Measurements from ENCODE around the gene KLK11.
"Not testable (repeated sequence)": the region's sequence is repeated elsewhere in the genome, so short reads cannot be mapped to it uniquely, and the experiment has no call there.

Gene KLK11

GRCh38 chr19:50994129-50994528 lies 32.3 kb downstream of the KLK11 start:
- H3K9me3 ChIP-seq (ENCODE audit: control insufficient read depth, low read length), result no peaks in the 10 kb centered on the region
- H3K36me3 ChIP-seq (ENCODE audit: control insufficient read depth, insufficient read depth, low read length), result no peaks in the 10 kb centered on the region
- H3K27ac ChIP-seq (ENCODE audit: insufficient read depth, low read length, poor library complexity, severe bottlenecking), result no peak overlapping the region
- H3K4me3 ChIP-seq (ENCODE audit: insufficient read depth, low read depth, low read length, poor library complexity, severe bottlenecking), result no peak overlapping the region
- no peak for DNase-seq
- H3K27me3 ChIP-seq (replicated peaks; ENCODE audit: control insufficient read depth, insufficient read depth, low read length, poor library complexity, severe bottlenecking), result no peaks in the 10 kb centered on the region
- H3K4me1 ChIP-seq (ENCODE audit: control insufficient read depth, insufficient read depth, low read length, poor library complexity, severe bottlenecking), result no peaks in the 10 kb centered on the region

DNA sequence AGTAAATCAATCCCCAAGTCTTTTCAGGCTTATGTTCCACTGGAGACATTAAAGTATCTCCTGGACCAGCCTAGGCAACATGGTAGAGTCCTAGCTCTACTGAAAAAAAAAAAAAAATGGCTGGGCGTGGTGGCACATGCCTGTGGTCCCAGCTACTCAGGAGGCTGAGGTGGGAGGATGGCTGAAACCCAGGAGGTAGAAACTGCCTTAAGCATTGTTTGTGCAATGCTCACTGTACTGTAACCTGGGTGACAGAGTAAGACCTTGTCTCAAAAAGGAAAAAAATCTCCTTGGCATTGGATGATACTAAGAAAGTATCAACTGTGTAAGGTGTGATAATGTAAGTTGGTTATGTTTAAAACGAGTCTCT lies 33.8 kb downstream of the KLK11 start:
- Histone ChIP-seq H3K36me3 (ENCODE audit: control insufficient read depth, insufficient read depth, low read length) (no peaks in the 10 kb centered on the region), H3K27ac (ENCODE audit: insufficient read depth, low read length, poor library complexity, severe bottlenecking) (no peak overlapping the region), H3K27me3 (replicated peaks; ENCODE audit: control insufficient read depth, insufficient read depth, low read length, poor library complexity, severe bottlenecking) (no peaks in the 10 kb centered on the region), H3K4me3 (ENCODE audit: insufficient read depth, low read depth, low read length, poor library complexity, severe bottlenecking) (no peak overlapping the region), H3K4me1 (ENCODE audit: control insufficient read depth, insufficient read depth, low read length, poor library complexity, severe bottlenecking) (no peaks in the 10 kb centered on the region), H3K9me3 (ENCODE audit: control insufficient read depth, low read length) (no peaks in the 10 kb centered on the region)
- no peak for DNase-seq

DNA sequence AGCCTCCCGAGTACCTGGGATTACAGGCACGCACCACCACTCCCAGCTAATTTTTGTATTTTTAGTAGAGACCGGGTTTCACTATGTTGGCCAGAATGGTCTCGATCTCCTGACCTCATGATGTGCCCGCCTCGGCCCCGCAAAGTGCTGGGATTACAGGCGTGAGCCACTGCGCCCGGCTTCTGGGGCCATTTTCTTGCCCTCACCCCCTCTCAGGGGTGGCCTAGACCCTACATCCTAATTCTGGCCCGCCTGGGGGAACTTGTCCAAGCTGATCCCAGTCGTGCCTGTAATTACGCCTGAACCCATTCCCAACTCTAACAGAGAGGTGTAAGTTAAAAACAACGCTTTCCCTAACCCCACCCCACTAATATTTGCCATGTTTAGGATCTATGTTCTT lies 42.0 kb downstream of the KLK11 start:
- H3K36me3 ChIP-seq (ENCODE audit: control insufficient read depth, insufficient read depth, low read length); H3K4me1 ChIP-seq (ENCODE audit: control insufficient read depth, insufficient read depth, low read length, poor library complexity, severe bottlenecking); DNase-seq; H3K27ac ChIP-seq (ENCODE audit: insufficient read depth, low read length, poor library complexity, severe bottlenecking); H3K27me3 ChIP-seq (replicated peaks; ENCODE audit: control insufficient read depth, insufficient read depth, low read length, poor library complexity, severe bottlenecking); H3K4me3 ChIP-seq (ENCODE audit: insufficient read depth, low read depth, low read length, poor library complexity, severe bottlenecking); H3K9me3 ChIP-seq (ENCODE audit: control insufficient read depth, low read length): not testable (repeated sequence)

GRCh38 chr19:50983625-50984292 lies 42.7 kb downstream of the KLK11 start, which contains the start of gene KLK7:
Gene KLK7, minus strand, starts transcription at chr19:50983917. Its CDS starts 1,518 bp downstream, at chr19:50982399.
- Histone ChIP-seq H3K27me3 (replicated peaks; ENCODE audit: control insufficient read depth, insufficient read depth, low read length, poor library complexity, severe bottlenecking) (peaks cover 4% of the 10 kb centered on the region), H3K27ac (ENCODE audit: insufficient read depth, low read length, poor library complexity, severe bottlenecking) (no peak within 1 kb of the TSS), H3K9me3 (ENCODE audit: control insufficient read depth, low read length) (no peaks in the 10 kb centered on the region), H3K36me3 (ENCODE audit: control insufficient read depth, insufficient read depth, low read length) (no peaks in the 10 kb centered on the region), H3K4me3 (ENCODE audit: insufficient read depth, low read depth, low read length, poor library complexity, severe bottlenecking) (no peak within 1 kb of the TSS), H3K4me1 (ENCODE audit: control insufficient read depth, insufficient read depth, low read length, poor library complexity, severe bottlenecking) (no peaks in the 10 kb centered on the region)
- DNase-seq, result no peak

DNA sequence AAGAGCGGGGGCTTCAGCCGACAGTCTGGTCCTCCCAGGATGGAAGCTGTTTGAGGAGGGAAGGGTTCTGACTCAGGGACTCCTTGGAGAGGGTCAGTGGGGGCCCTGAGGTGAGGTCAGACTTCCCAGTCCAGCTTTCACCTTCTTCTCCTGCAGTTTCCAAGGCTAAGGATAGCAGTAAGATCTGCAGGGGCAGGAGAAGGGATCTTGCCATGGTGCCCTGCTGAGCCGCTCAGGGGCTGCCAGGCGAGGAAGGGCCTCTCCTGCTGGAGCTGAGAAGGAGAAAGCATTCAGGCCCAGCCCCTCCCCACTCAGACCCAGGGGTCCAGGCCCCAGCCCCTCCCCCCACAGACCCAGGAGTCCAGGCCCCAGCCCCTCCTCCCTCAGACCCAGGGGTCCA lies 44.2 kb downstream of the KLK11 start:
- Histone ChIP-seq H3K4me3 (ENCODE audit: insufficient read depth, low read depth, low read length, poor library complexity, severe bottlenecking) (no peak overlapping the region), H3K36me3 (ENCODE audit: control insufficient read depth, insufficient read depth, low read length) (no peaks in the 10 kb centered on the region), H3K27ac (ENCODE audit: insufficient read depth, low read length, poor library complexity, severe bottlenecking) (no peak overlapping the region), H3K9me3 (ENCODE audit: control insufficient read depth, low read length) (no peaks in the 10 kb centered on the region), H3K27me3 (replicated peaks; ENCODE audit: control insufficient read depth, insufficient read depth, low read length, poor library complexity, severe bottlenecking) (peaks cover 4% of the 10 kb centered on the region), H3K4me1 (ENCODE audit: control insufficient read depth, insufficient read depth, low read length, poor library complexity, severe bottlenecking) (no peaks in the 10 kb centered on the region)
- no peak for DNase-seq

- no peak for DNase-seq
- no peak overlapping the region for H3K4me3 ChIP-seq (ENCODE audit: insufficient read depth, low read depth, low read length, poor library complexity, severe bottlenecking)
- no peaks in the 10 kb centered on the region for H3K36me3 ChIP-seq (ENCODE audit: control insufficient read depth, insufficient read depth, low read length)
- H3K9me3 ChIP-seq (ENCODE audit: control insufficient read depth, low read length), result no peaks in the 10 kb centered on the region
- H3K27me3 ChIP-seq (replicated peaks; ENCODE audit: control insufficient read depth, insufficient read depth, low read length, poor library complexity, severe bottlenecking), result peaks cover 4% of the 10 kb centered on the region
- no peaks in the 10 kb centered on the region for H3K4me1 ChIP-seq (ENCODE audit: control insufficient read depth, insufficient read depth, low read length, poor library complexity, severe bottlenecking)
- H3K27ac ChIP-seq (ENCODE audit: insufficient read depth, low read length, poor library complexity, severe bottlenecking), result no peak overlapping the region
Observed at GRCh38 chr19:50981587-50982146, 44.7 kb downstream of the KLK11 start.

GRCh38 chr19:50980208-50980607 lies 46.2 kb downstream of the KLK11 start:
- no peaks in the 10 kb centered on the region for H3K4me1 ChIP-seq (ENCODE audit: control insufficient read depth, insufficient read depth, low read length, poor library complexity, severe bottlenecking)
- no peak overlapping the region for H3K4me3 ChIP-seq (ENCODE audit: insufficient read depth, low read depth, low read length, poor library complexity, severe bottlenecking)
- H3K27me3 ChIP-seq (replicated peaks; ENCODE audit: control insufficient read depth, insufficient read depth, low read length, poor library complexity, severe bottlenecking), result peaks cover 4% of the 10 kb centered on the region
- H3K9me3 ChIP-seq (ENCODE audit: control insufficient read depth, low read length), result no peaks in the 10 kb centered on the region
- no peaks in the 10 kb centered on the region for H3K36me3 ChIP-seq (ENCODE audit: control insufficient read depth, insufficient read depth, low read length)
- no peak for DNase-seq
- H3K27ac ChIP-seq (ENCODE audit: insufficient read depth, low read length, poor library complexity, severe bottlenecking), result no peak overlapping the region

GRCh38 chr19:50979758-50980157 lies 46.7 kb downstream of the KLK11 start:
- no peak for DNase-seq
- Histone ChIP-seq H3K27me3 (replicated peaks; ENCODE audit: control insufficient read depth, insufficient read depth, low read length, poor library complexity, severe bottlenecking) (peaks cover 4% of the 10 kb centered on the region), H3K4me3 (ENCODE audit: insufficient read depth, low read depth, low read length, poor library complexity, severe bottlenecking) (no peak overlapping the region)

GRCh38 chr19:50978772-50979390 lies 47.5 kb downstream of the KLK11 start:
- peaks cover 4% of the 10 kb centered on the region for H3K27me3 ChIP-seq (replicated peaks; ENCODE audit: control insufficient read depth, insufficient read depth, low read length, poor library complexity, severe bottlenecking)
- no peak for DNase-seq

More at GRCh38 chr19:50979758-50980157, 46.7 kb downstream of the KLK11 start:
- no peaks in the 10 kb centered on the region for H3K9me3 ChIP-seq (ENCODE audit: control insufficient read depth, low read length)
- no peak overlapping the region for H3K27ac ChIP-seq (ENCODE audit: insufficient read depth, low read length, poor library complexity, severe bottlenecking)
- no peaks in the 10 kb centered on the region for H3K4me1 ChIP-seq (ENCODE audit: control insufficient read depth, insufficient read depth, low read length, poor library complexity, severe bottlenecking)
- H3K36me3 ChIP-seq (ENCODE audit: control insufficient read depth, insufficient read depth, low read length), result no peaks in the 10 kb centered on the region

GRCh38 chr19:50977626-50978025 lies 48.8 kb downstream of the KLK11 start:
- no peak for DNase-seq
- Histone ChIP-seq H3K4me1 (ENCODE audit: control insufficient read depth, insufficient read depth, low read length, poor library complexity, severe bottlenecking) (no peaks in the 10 kb centered on the region), H3K4me3 (ENCODE audit: insufficient read depth, low read depth, low read length, poor library complexity, severe bottlenecking) (no peak overlapping the region), H3K36me3 (ENCODE audit: control insufficient read depth, insufficient read depth, low read length) (no peaks in the 10 kb centered on the region), H3K9me3 (ENCODE audit: control insufficient read depth, low read length) (no peaks in the 10 kb centered on the region), H3K27ac (ENCODE audit: insufficient read depth, low read length, poor library complexity, severe bottlenecking) (no peak overlapping the region), H3K27me3 (replicated peaks; ENCODE audit: control insufficient read depth, insufficient read depth, low read length, poor library complexity, severe bottlenecking) (peaks cover 4% of the 10 kb centered on the region)

More at GRCh38 chr19:50978772-50979390, 47.5 kb downstream of the KLK11 start:
- Histone ChIP-seq H3K36me3 (ENCODE audit: control insufficient read depth, insufficient read depth, low read length) (no peaks in the 10 kb centered on the region), H3K27ac (ENCODE audit: insufficient read depth, low read length, poor library complexity, severe bottlenecking) (no peak overlapping the region), H3K4me3 (ENCODE audit: insufficient read depth, low read depth, low read length, poor library complexity, severe bottlenecking) (no peak overlapping the region), H3K4me1 (ENCODE audit: control insufficient read depth, insufficient read depth, low read length, poor library complexity, severe bottlenecking) (no peaks in the 10 kb centered on the region), H3K9me3 (ENCODE audit: control insufficient read depth, low read length) (no peaks in the 10 kb centered on the region)

All from effector memory CD4-positive, alpha-beta T cell (primary cell).